Astrocyte of the hippocampus (primary cell): ENCODE measurements around the gene DIAPH2.
A peak's percentile ranks its signal among the peaks of the same experiment; 100 is the strongest.

Experiments used
- DNase-seq: peaks from one replicate; pipeline ENCODE4 v3.0.0; 2011; ENCODE audit warnings: low read depth, low spot score

Gene DIAPH2

DNA sequence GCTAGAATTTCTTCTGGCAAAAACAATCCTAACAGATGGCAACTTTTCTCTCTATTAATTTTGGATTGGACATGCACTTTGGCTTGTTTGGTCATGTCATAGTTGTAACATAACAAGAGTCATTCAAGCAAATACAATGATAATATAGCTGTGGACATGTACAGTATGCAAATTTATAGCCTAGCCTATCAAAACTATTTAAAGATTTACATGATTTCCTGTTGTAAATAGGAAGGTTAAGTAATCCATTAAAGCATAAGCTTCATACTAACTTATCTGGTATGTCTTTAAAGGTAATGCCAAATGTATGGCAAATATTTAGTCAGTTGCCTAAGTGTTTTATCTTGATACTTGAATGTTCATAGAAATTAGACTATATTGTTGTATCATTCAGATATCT is 244.4 kb downstream of the DIAPH2 start:
- no peak for DNase-seq

DNA sequence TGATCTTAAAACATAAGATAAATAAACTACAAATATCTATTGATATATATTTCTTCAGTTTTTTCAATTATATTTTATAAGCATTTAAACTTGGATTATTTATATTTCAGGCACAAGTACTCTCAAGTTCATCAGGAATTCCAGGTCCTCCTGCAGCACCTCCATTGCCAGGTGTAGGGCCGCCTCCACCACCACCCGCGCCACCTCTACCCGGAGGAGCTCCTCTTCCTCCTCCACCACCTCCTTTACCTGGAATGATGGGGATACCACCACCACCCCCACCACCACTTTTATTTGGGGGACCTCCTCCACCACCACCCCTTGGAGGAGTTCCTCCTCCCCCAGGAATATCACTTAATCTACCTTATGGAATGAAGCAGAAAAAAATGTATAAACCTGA is 273.1 kb downstream of the DIAPH2 start:
- DNase-seq = no peak

- DNase-seq = peak; percentile 0
These were observed 287.2 kb downstream of the DIAPH2 start for GRCh38 chrX:96971812-96972211.

DNA sequence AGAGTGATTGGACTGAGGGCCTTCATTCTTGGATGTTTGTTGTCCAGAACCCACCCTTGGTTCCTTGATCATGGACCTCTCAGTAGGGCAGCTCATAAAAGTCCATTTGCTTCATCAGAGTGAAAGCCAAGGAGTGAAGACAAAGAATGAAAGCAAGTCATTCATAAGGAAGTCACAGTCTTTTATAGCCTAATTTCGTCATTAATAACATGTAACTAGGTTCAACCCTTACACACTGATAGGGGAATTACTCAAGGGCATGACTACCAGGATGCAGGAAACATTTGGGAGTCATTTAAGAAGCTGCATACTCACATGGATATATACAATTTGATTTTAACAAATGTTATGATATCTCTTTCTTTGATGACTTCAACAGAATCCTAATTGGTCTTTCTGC is 294.3 kb downstream of the DIAPH2 start:
- no peak for DNase-seq

DNA sequence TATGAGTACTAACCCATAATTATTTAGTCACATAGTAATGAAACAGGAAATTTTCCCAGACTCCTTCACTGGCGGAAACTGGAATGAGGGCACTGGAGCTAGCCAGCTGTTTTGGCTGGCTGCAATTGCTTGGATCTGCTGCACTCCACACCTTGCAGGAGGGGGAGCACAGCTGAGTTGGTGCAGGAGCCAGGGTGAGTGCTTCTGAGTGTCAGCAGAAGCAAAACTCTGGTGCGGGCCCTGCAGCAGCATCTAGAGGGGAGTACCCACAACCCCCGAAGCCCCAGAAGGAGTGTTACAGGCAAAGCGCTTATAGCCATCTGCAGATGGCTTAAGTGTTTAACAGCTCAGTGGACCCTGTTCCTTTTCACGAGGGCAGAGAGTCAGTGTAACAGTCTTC is 295.1 kb downstream of the DIAPH2 start:
- no peak for DNase-seq

DNA sequence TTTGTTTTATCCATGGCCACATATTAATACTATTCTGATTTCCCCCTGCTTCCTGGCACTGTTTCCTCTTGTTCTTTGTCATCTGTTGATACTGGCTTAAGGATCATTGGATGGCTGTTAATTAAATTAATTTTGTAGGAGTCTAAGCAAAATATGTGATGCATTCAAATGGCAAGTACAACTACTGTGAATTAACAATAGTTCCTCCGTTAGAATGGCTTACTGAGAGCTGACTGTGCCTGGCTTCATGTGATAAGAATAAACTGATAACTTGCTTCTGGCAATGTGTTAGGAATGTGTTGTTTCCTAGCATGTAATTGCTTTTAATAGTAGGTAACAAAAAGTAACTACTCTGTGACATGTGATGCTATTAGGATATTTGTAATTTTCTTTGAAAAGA is 297.5 kb downstream of the DIAPH2 start:
- DNase-seq = no peak

DNA sequence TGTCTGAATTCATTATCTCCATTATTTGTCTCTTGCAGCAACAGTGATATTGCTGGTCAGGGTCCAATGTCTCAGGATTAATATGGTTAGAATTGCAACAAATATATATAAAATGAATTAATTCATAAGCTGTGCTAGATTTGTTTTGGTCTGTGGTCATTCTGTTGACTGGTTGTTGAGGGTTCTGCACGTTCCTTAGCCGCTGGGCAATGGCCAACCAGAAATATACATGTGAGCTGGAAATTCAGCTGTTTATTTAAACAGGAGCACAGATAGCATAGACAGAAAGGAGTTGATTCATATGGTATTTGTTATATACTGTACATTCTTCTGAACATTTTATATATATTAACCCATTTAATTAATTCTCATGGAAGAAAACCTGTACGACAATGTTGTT is 299.9 kb downstream of the DIAPH2 start:
- DNase-seq = no peak

GRCh38 chrX:96985046-96985445 is 300.4 kb downstream of the DIAPH2 start:
- DNase-seq = no peak

DNA sequence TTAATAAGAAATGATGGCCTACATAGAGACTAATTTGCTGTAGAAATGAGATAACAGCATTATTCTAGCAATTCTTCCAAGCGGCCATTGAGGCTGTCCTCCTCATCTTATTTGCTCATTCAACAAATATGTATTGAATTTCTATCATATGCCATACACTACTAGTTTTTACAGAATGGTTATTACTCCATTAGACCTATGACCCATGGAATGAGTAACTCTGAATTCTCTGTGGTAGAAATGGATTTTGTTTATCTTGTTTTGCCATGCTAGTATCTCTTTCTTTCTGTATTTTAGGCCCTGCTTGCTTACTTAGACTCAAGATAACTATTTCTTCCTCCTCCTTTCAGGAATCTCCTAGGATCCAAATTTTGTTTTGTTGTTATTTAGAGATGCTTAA is 302.6 kb downstream of the DIAPH2 start:
- DNase-seq = no peak

DNA sequence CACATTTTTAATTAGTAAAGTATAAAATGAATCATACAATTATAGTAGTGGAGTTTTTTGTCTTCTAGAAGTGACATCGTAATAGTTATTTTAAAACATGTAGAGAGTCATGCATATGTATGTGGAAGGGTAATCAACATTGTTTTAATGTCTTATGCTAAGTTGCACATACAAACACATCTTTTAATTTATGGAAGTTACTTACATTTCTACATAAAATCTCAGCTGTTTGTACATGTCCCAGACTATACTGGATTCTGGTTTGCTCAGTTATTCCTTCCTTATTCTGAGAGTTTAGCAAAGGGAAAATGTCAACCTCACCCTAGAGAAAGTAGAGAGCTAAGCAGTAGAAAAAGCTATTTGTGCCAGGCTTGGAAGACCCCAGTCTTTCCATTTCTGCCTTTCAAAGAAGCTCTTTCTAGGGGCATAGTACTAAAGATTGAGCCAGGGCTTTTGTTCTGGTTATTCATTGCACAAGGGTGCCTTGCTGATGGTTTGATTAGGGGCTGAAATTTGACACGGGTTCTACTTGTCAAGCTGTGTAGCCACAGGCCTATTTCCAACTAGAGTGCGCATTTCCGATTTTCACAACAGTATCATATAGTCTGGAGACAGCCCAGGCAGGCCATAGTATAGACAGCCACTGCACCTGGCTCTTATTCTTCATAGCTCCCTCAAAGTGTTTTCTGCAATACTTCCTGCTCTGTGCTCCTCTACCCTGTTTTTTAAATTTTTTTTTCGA is 305.4 kb downstream of the DIAPH2 start:
- no peak for DNase-seq

DNA sequence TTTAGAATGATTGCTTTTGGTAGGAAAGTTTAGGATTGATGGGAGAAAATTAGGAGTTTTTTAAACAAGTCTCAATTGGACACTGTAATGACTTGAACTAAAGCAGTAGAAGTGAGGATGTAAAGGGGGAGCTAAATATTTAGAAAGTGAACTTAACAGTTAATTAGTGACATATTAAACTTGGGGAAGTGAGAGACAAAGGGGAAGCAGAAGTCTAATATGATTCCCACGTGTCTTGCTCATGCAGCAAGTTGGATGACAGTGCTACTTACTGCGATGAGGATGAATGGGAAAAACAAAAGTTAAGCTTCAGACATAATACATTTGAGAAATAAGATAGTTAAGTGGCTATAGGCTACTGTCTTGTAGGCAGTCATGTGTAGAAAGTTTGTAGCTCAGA is 309.5 kb downstream of the DIAPH2 start:
- DNase-seq = no peak

GRCh38 chrX:96997196-96997595 is 312.6 kb downstream of the DIAPH2 start:
- no peak for DNase-seq

GRCh38 chrX:97000682-97001368 is 316.2 kb downstream of the DIAPH2 start:
- DNase-seq = peak; percentile 17

GRCh38 chrX:97006167-97006566 is 321.5 kb downstream of the DIAPH2 start:
- no peak for DNase-seq

GRCh38 chrX:97009391-97009790 is 324.7 kb downstream of the DIAPH2 start:
- no peak for DNase-seq

GRCh38 chrX:97011540-97011939 is 326.9 kb downstream of the DIAPH2 start:
- DNase-seq = no peak

DNA sequence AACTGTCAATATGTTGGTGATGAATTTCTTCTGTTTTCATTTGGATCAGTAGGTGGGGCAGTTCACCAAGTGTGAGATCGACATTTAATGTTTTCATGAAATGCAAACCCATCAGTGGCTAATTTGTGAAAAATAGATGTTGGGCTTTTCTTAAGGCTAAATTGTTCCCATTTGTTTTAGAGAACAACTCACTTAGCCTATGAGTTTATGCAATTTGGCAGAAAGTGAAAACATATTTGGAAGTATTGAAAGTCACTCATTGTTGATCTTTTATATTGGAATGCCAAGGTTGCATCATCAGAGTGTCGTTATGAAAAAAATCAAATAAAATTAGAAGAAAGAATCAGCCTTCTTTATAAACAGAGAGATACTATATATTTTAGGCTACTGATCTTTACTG is 331.5 kb downstream of the DIAPH2 start:
- no peak for DNase-seq

DNA sequence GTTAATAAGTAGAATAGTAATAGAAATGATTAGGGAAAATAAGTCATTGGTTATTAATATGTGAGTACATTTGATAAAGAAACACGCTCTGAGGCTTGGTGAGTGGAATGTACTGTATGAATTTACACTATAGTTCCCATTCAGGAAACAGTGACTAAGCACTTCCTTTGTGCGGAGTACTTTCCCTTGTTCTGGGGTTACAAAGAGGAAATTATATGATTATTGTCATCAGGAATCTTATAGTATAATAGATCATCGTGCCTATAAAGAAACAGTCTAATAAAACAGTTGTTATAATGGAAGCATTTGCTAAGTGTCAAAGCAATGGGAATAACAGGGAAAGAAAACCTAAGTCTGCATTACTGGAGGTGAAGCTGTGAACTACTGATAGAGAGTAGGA is 337.0 kb downstream of the DIAPH2 start:
- peak; percentile 11 for DNase-seq

GRCh38 chrX:97026406-97026805 is 341.8 kb downstream of the DIAPH2 start:
- DNase-seq = peak; percentile 7

DNA sequence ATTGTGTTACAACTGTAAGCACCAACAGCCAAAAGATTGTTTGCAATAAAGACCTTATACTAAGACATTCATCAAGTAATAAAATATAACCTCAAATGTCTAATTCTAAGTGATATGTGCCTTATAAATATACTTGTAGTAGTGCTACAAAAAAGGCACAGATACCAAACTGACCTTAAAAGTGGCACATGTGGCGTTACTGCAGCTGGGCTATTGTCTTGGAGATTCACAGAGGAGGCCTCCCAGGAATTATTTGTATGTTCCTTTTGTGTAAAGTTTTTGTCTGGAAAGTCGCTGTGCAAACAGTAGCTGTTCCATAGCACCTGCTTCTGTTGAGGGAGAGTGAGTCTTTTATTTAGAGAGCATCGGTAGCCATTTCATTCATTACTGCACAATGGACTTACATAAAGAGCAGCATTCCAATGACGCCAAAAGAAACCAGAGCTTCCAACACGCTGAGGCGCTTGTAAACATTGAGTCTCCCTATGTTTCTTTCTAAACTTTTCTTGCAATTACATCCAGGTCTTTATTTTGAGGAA is 342.8 kb downstream of the DIAPH2 start:
- DNase-seq = peak; percentile 49

GRCh38 chrX:97030463-97030862 is 345.8 kb downstream of the DIAPH2 start:
- DNase-seq = no peak

DNA sequence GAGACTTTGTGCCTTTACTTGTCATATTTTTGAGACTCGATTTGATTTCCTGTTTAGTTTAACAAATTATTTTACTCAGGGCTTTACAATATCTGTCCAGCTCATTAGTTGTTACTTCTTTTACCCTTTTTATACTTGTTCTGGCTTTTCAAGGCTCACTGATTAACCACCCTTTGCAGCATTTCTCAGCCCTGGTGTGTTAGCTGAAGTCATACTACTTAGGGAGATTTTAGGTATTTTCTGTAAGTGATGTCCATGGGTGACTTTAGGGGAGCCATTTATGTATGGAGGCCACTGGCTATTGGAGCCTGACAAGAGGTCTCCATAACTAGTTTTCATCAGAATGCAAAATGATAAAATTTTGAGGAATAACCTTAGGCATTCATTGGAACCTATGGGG is 346.3 kb downstream of the DIAPH2 start:
- DNase-seq = no peak

- DNase-seq = peak; percentile 66
These were observed 354.9 kb downstream of the DIAPH2 start for GRCh38 chrX:97039363-97040029.
